HG03378 (cell line): ENCODE data around the gene SLC12A4.

Source experiments
- ATAC-seq: cut with Tn5 transposase; IDR thresholded peaks from one replicate; pipeline ENCODE4 v1.9.1; 2021; ENCODE audit warnings: mild to moderate bottlenecking, moderate library complexity; ENCODE audit not compliant: unreplicated experiment

Gene SLC12A4

GRCh38 chr16:67902831-67903230 is 65.6 kb downstream of the SLC12A4 start:
- no peak for ATAC-seq

- no peak for ATAC-seq
Measured at GRCh38 chr16:67901734-67902133, 66.7 kb downstream of the SLC12A4 start.

GRCh38 chr16:67897231-67897630 is 71.2 kb downstream of the SLC12A4 start:
- no peak for ATAC-seq

- peak; percentile 8 for ATAC-seq
Measured at GRCh38 chr16:67893743-67894399, 74.6 kb downstream of the SLC12A4 start.
